ENCODE measurements around the gene MT1M. TPM values are rescaled to one million over a fixed set of nuclear protein-coding genes. Genes with fewer than 3 reads are reported as not detected.

MT1M gene
- total RNA-seq, 1 experiment from 2014 or later, result 1.8 TPM

- intact Hi-C loops (cut with micrococcal nuclease; ENCODE audit: unreplicated experiment), result no loop called here
- Histone ChIP-seq H3K4me3 (ENCODE audit: low read depth in 2 of 2, low read length in 2 of 2) (no peak overlapping the region), H3K36me3 (ENCODE audit: control insufficient read depth, insufficient read depth, low read length) (no peaks in the 10 kb centered on the region), H3K4me1 (ENCODE audit: control insufficient read depth, insufficient read depth, low read length) (peaks cover 60% of the 10 kb centered on the region), H3K27ac (ENCODE audit: low read length) (peak overlapping the region; percentile 94), H3K9me3 (ENCODE audit: control insufficient read depth, insufficient read depth, low read depth, low read length) (no peaks in the 10 kb centered on the region), H3K27me3 (ENCODE audit: control insufficient read depth, insufficient read depth, low read length) (no peaks in the 10 kb centered on the region)
- ChIA-PET POLR2A (no interaction called here), CTCF (no interaction called here)
- in situ Hi-C loops (cut with HindIII; ENCODE audit: low pct_unique_long_range_greater_than_20kb, low sequenced_read_pairs), result no loop called here
- TF ChIP-seq SIN3A (IDR thresholded peaks at IDR 0.05; ENCODE audit: borderline replicate concordance, insufficient read depth, low read depth, low read length) (no peak), POLR2AphosphoS5 (IDR thresholded peaks at IDR 0.05; ENCODE audit: low read depth, low read length) (no peak), CTCF (IDR thresholded peaks at IDR 0.05) (no peak), REST (IDR thresholded peaks at IDR 0.05; ENCODE audit: insufficient read depth in 1 of 2, low read depth in 2 of 2, low read length in 1 of 2) (no peak), TCF7L2 (IDR thresholded peaks at IDR 0.05; ENCODE audit: low read depth, low read length) (no peak)
- no TSS peak for BruUV-seq (replicated peaks)
- ATAC-seq, result peak; percentile 7
- DNase-seq (ENCODE audit: low read depth, low spot score), result no peak
Observed at GRCh38 chr16:56614549-56614991, 17.9 kb upstream of the MT1M start.

GRCh38 chr16:56615353-56615752 lies 17.1 kb upstream of the MT1M start:
- ChIA-PET POLR2A (no interaction called here), CTCF (interaction anchor here (0.6 to 0.7 kb wide), 2 partner anchors 21 to 86 kb away, joined by 3 to 4 read pairs; no protein-coding TSS in a partner anchor)
- DNase-seq (ENCODE audit: low read depth, low spot score) (no peak), ATAC-seq (no peak)
- no peaks in the 10 kb centered on the region for H3K27me3 ChIP-seq (ENCODE audit: control insufficient read depth, insufficient read depth, low read length)
- H3K9me3 ChIP-seq (ENCODE audit: control insufficient read depth, insufficient read depth, low read depth, low read length), result no peaks in the 10 kb centered on the region
- intact Hi-C loops (cut with micrococcal nuclease; ENCODE audit: unreplicated experiment) (no loop called here), in situ Hi-C loops (cut with HindIII; ENCODE audit: low pct_unique_long_range_greater_than_20kb, low sequenced_read_pairs) (no loop called here)
- TF ChIP-seq REST (IDR thresholded peaks at IDR 0.05; ENCODE audit: insufficient read depth in 1 of 2, low read depth in 2 of 2, low read length in 1 of 2), result no peak
- TF ChIP-seq CTCF (IDR thresholded peaks at IDR 0.05), result no peak
- TF ChIP-seq SIN3A (IDR thresholded peaks at IDR 0.05; ENCODE audit: borderline replicate concordance, insufficient read depth, low read depth, low read length), result no peak
- TF ChIP-seq TCF7L2 (IDR thresholded peaks at IDR 0.05; ENCODE audit: low read depth, low read length), result no peak
- no peak for TF ChIP-seq POLR2AphosphoS5 (IDR thresholded peaks at IDR 0.05; ENCODE audit: low read depth, low read length)
- H3K36me3 ChIP-seq (ENCODE audit: control insufficient read depth, insufficient read depth, low read length), result no peaks in the 10 kb centered on the region
- H3K27ac ChIP-seq (ENCODE audit: low read length), result peak overlapping the region; percentile 94
- H3K4me1 ChIP-seq (ENCODE audit: control insufficient read depth, insufficient read depth, low read length), result peaks cover 57% of the 10 kb centered on the region
- H3K4me3 ChIP-seq (ENCODE audit: low read depth in 2 of 2, low read length in 2 of 2), result no peak overlapping the region
- BruUV-seq (replicated peaks), result no TSS peak

Measured in Panc1 (cell line).